B cell (primary cell): Measurements from ENCODE around the gene SMIM1. TPM values are rescaled to one million over a fixed set of nuclear protein-coding genes. Genes with fewer than 3 reads are reported as not detected.

Source experiments
- ATAC-seq: fragments of 200-7000 bp; cut with Tn5 transposase; one replicate; pipeline ENCODE4 v1.10.0; 2021; ENCODE audit warnings: low read depth, mild to moderate bottlenecking, moderate number of reproducible peaks, moderate library complexity
- CTCF ChIA-PET: fragments of 350-600 bp; sonication (Branson Sonifier 250); formaldehyde crosslinking; loops from one replicate; lab custom pipeline; 2021; ENCODE audit warnings: antibody characterized with exemption, inconsistent platforms; lab: Charles Lee
- POLR2A ChIA-PET: fragments of 350-600 bp; sonication (Branson Sonifier 250); formaldehyde crosslinking; loops from one replicate; lab custom pipeline; 2021; ENCODE audit warnings: antibody characterized with exemption; lab: Charles Lee
- DNase-seq: peaks from one replicate; pipeline ENCODE4 v3.0.0; 2013
- H2AFZ ChIP-seq: 2 replicates; pipeline ENCODE4 v1.6.1; 2012; ENCODE audit warnings: mild to moderate bottlenecking, low read depth, low read length; ENCODE audit not compliant: insufficient read depth, poor library complexity, severe bottlenecking
- H3K27ac ChIP-seq, 2 donors: 1 replicate in 1 of 2; 2 replicates in 1 of 2; pipeline ENCODE4 v1.5.1; 2012 to 2013; ENCODE audit warnings: low read length in 2 of 2, mild to moderate bottlenecking in 2 of 2, moderate library complexity in 1 of 2
- H3K27me3 ChIP-seq, 4 experiments: fragments of 200-600 bp in 1 of 4; sonication (generic) in 1 of 4; replicated peaks in 1 of 4; 1 replicate in 2 of 4; 2 replicates in 2 of 4; pipeline versions ENCODE4 v1.6.1 to v1.7.0; 2013 to 2016; ENCODE audit warnings: low read length in 3 of 4, mild to moderate bottlenecking in 2 of 4, mixed read lengths in 1 of 4, moderate library complexity in 1 of 4; ENCODE audit not compliant: insufficient read depth in 4 of 4, control insufficient read depth in 3 of 4; ENCODE audit errors: control extremely low read depth in 1 of 4
- H3K36me3 ChIP-seq, 2 experiments: replicated peaks in 1 of 2; 1 replicate in 1 of 2; 2 replicates in 1 of 2; pipeline versions ENCODE4 v1.6.1 to v1.7.1; 2013; ENCODE audit warnings: low read length in 1 of 2; ENCODE audit not compliant: insufficient read depth in 2 of 2, control insufficient read depth in 1 of 2; ENCODE audit errors: control extremely low read depth in 1 of 2, extremely low read depth in 1 of 2
- H3K4me1 ChIP-seq, 2 donors: fragments of 200-600 bp in 1 of 2; sonication (generic) in 1 of 2; 1 replicate in 1 of 2; 2 replicates in 1 of 2; pipeline versions ENCODE4 v1.5.1 to v1.6.1; 2013 to 2017; ENCODE audit warnings: low read length in 2 of 2; ENCODE audit not compliant: control insufficient read depth in 2 of 2, insufficient read depth in 2 of 2
- H3K4me2 ChIP-seq: replicated peaks from 2 replicates; pipeline ENCODE3; 2012; ENCODE audit warnings: mild to moderate bottlenecking, low read depth, low read length; ENCODE audit not compliant: poor library complexity, severe bottlenecking
- H3K4me3 ChIP-seq, 5 experiments: fragments of 200-600 bp in 1 of 5; sonication (generic) in 1 of 5; 1 replicate in 3 of 5; 2 replicates in 2 of 5; pipeline versions ENCODE4 v1.5.1 to v1.7.0; 2011 to 2016; ENCODE audit warnings: low read length in 4 of 5, mild to moderate bottlenecking in 4 of 5, low read depth in 2 of 5, control low read depth in 1 of 5, moderate library complexity in 1 of 5; ENCODE audit not compliant: insufficient read depth in 1 of 5; ENCODE audit errors: control extremely low read depth in 1 of 5, extremely low read depth in 1 of 5
- H3K79me2 ChIP-seq: fragments of 200-600 bp; sonication (generic); one replicate; pipeline ENCODE4 v1.6.0; 2016; ENCODE audit warnings: low read length; ENCODE audit not compliant: control insufficient read depth, insufficient read depth
- H3K9ac ChIP-seq: fragments of 200-600 bp; sonication (generic); 2 replicates; pipeline ENCODE4 v1.6.1; 2017; ENCODE audit warnings: mild to moderate bottlenecking, low read length, moderate library complexity
- H3K9me3 ChIP-seq, 3 donors: one replicate each; pipeline versions ENCODE4 v1.6.1 to v1.7.1; 2013; ENCODE audit warnings: low read length in 2 of 3; ENCODE audit not compliant: control insufficient read depth in 2 of 3, insufficient read depth in 1 of 3; ENCODE audit errors: control extremely low read depth in 1 of 3
- H4K20me1 ChIP-seq: 2 replicates; pipeline ENCODE4 v1.6.0; 2012; ENCODE audit warnings: mild to moderate bottlenecking, low read length; ENCODE audit not compliant: insufficient read depth, control insufficient read depth, poor library complexity, severe bottlenecking
- H3K27ac Mint-ChIP-seq: one replicate; pipeline ENCODE4 v1.8.0; 2021; ENCODE audit warnings: mixed read lengths
- H3K27me3 Mint-ChIP-seq: one replicate; pipeline ENCODE4 v1.8.0; 2021; ENCODE audit warnings: mixed read lengths
- H3K4me1 Mint-ChIP-seq: one replicate; pipeline ENCODE4 v1.8.0; 2021; ENCODE audit warnings: mixed read lengths
- H3K4me3 Mint-ChIP-seq: one replicate; pipeline ENCODE4 v1.8.0; 2021; ENCODE audit warnings: mixed read lengths
- H3K9me3 Mint-ChIP-seq: one replicate; pipeline ENCODE4 v1.8.0; 2022; ENCODE audit warnings: mixed read lengths; ENCODE audit not compliant: insufficient read depth
- CTCF ChIP-seq: fragments of 200-600 bp; IDR thresholded peaks from one replicate; pipeline ENCODE4 v1.8.0; 2022; ENCODE audit warnings: antibody characterized with exemption, mild to moderate bottlenecking
- EZH2 ChIP-seq: IDR thresholded peaks from 2 replicates; pipeline ENCODE4 v1.6.1; 2012; ENCODE audit warnings: borderline replicate concordance, low read depth, mild to moderate bottlenecking, moderate library complexity, low read length; ENCODE audit not compliant: insufficient read depth, poor library complexity, severe bottlenecking
- WGBS: methylation state at CpG from one replicate; pipeline ENCODE4 v1.1.5; 2013; ENCODE audit warnings: missing lambda C conversion rate; ENCODE audit not compliant: insufficient coverage; 5-methylcytosine and 5-hydroxymethylcytosine counted together
- intact Hi-C: fragments of 100-400 bp; cut with micrococcal nuclease; formaldehyde crosslinking; loops from one replicate; pipeline ENCODE4 v1.10.0; 2022
- polyA plus RNA-seq: library from polyadenylated mRNA; depleted of rRNA; stranded (reverse); fragments of >200 nt; gene quantifications from 2 replicates; pipeline ENCODE4 v1.2.3, GENCODE V29; 2012
- total RNA-seq, 2 donors: library from RNA; stranded (reverse); fragments of 120-200 nt in 1 of 2; gene quantifications; 1 replicate in 1 of 2; 2 replicates in 1 of 2; pipeline versions ENCODE4 v1.2.3 to v1.2.4, GENCODE V29; 2013 to 2022

The SMIM1 gene
- total and polyA plus RNA-seq, 2 donors (not counting 1 experiment from before 2014, with no cell fraction given) = 2.6 to 9.0 TPM

- H3K27ac Mint-ChIP-seq = no peak overlapping the region
- peaks cover 0 to 5% of the 10 kb centered on the region in 2 experiments for H3K36me3 ChIP-seq
- H3K27me3 ChIP-seq = no peaks in the 10 kb centered on the region
- H3K9me3 ChIP-seq = peaks cover 0 to 3% (median 0%) of the 10 kb centered on the region in 3 donors
- WGBS = 91% methylated on average over 22 of the region's 29 CpGs
- ATAC-seq (no peak), DNase-seq (no peak)
- H3K27me3 Mint-ChIP-seq = peaks cover 3% of the 10 kb centered on the region
- no peaks in the 10 kb centered on the region for H3K4me1 Mint-ChIP-seq
- ChIA-PET CTCF (no interaction called here), POLR2A (no interaction called here)
- no peaks in the 10 kb centered on the region for H4K20me1 ChIP-seq
- no peaks in the 10 kb centered on the region for H3K79me2 ChIP-seq
- H2AFZ ChIP-seq = no peak overlapping the region
- H3K4me3 ChIP-seq = no peak overlapping the region
- H3K9ac ChIP-seq = no peak overlapping the region
- no peak overlapping the region for H3K4me2 ChIP-seq
- no peak overlapping the region for H3K27ac ChIP-seq
- TF ChIP-seq EZH2 = no peak
- TF ChIP-seq CTCF = no peak
- intact Hi-C loops = no loop called here
- no peaks in the 10 kb centered on the region for H3K9me3 Mint-ChIP-seq
- no peak overlapping the region for H3K4me3 Mint-ChIP-seq
- H3K4me1 ChIP-seq = no peaks in the 10 kb centered on the region
Measured at GRCh38 chr1:3733094-3733882, 39.3 kb upstream of the SMIM1 start.

GRCh38 chr1:3733883-3734589, 38.5 kb upstream of the SMIM1 start:
- Mint-ChIP-seq H3K27me3 (no peaks in the 10 kb centered on the region), H3K4me3 (no peak overlapping the region), H3K4me1 (no peaks in the 10 kb centered on the region), H3K27ac (no peak overlapping the region), H3K9me3 (no peaks in the 10 kb centered on the region)
- Histone ChIP-seq H3K36me3 (peaks cover 1 to 10% of the 10 kb centered on the region in 2 experiments), H3K27ac (no peak overlapping the region), H3K79me2 (no peaks in the 10 kb centered on the region), H4K20me1 (no peaks in the 10 kb centered on the region), H3K4me3 (no peak overlapping the region), H3K4me1 (no peaks in the 10 kb centered on the region), H2AFZ (no peak overlapping the region), H3K9ac (no peak overlapping the region), H3K27me3 (no peaks in the 10 kb centered on the region), H3K4me2 (no peak overlapping the region), H3K9me3 (peaks cover 0 to 3% (median 0%) of the 10 kb centered on the region in 3 donors)
- ChIA-PET POLR2A (no interaction called here), CTCF (no interaction called here)
- 83% methylated on average over 14 of the region's 17 CpGs for WGBS
- intact Hi-C loops = no loop called here
- DNase-seq (no peak), ATAC-seq (no peak)
- TF ChIP-seq EZH2 = no peak
- TF ChIP-seq CTCF = no peak
